ENCODE measurements around the gene SPRED3.

DNA sequence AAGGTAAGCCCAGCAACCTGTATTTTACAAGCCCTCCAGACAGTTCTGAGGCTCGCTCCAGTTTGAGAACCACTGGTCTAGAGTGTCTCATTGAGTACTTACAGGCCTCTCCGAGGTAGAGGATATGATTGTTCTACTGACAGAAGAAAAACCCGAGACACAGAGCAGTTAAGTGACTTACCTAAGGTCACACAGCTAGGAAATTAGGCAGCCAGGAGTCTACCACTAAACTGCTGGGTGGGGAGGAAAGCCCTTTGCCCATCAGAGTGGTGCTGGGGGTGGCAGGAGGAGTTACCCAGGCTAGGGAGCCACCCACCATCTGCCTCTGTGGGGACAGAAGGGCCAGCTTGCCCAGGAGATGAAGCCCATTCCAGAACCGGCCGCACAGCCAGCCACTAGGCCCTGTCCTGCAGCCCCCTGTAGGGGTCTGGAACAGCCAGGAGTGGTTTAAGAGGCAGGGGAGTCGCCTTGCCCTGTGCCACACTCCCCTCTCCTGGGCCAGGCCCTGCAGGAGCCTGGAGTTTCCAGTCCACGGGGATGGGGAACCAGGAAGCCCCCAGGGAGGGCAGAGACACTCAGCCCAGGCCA is 36.8 kb downstream of the SPRED3 start:
- TF ChIP-seq, protein P1, sequence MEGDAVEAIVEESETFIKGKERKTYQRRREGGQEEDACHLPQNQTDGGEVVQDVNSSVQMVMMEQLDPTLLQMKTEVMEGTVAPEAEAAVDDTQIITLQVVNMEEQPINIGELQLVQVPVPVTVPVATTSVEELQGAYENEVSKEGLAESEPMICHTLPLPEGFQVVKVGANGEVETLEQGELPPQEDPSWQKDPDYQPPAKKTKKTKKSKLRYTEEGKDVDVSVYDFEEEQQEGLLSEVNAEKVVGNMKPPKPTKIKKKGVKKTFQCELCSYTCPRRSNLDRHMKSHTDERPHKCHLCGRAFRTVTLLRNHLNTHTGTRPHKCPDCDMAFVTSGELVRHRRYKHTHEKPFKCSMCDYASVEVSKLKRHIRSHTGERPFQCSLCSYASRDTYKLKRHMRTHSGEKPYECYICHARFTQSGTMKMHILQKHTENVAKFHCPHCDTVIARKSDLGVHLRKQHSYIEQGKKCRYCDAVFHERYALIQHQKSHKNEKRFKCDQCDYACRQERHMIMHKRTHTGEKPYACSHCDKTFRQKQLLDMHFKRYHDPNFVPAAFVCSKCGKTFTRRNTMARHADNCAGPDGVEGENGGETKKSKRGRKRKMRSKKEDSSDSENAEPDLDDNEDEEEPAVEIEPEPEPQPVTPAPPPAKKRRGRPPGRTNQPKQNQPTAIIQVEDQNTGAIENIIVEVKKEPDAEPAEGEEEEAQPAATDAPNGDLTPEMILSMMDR (IDR thresholded peaks at IDR 0.05), result no peak
- no peak for TF ChIP-seq POLR2A (IDR thresholded peaks at IDR 0.05)
